ENCODE data around the gene TMEM9. TPM values are rescaled to one million over a fixed set of nuclear protein-coding genes. Genes with fewer than 3 reads are reported as not detected.

Gene TMEM9
- total and polyA plus RNA-seq, 9 of the 15 experiments (the other 6 are each of a cell fraction or from before 2014, with no cell fraction given), result 30.4 to 107 (median 67.6) TPM

GRCh38 chr1:201167041-201167991 lies 13.0 kb upstream of the TMEM9 start (continued):
- no peak for TF ChIP-seq CUX1 (CRISPR knock-in tag; IDR thresholded peaks at IDR 0.05)
- TF ChIP-seq DDX20 (tag; IDR thresholded peaks at IDR 0.05; ENCODE audit: low read depth), result 0 out of 2 replicates have a peak, but pooled peaks have one; percentile 30
- TF ChIP-seq ZNF217 (CRISPR knock-in tag; IDR thresholded peaks at IDR 0.05), result no peak
- no peak for TF ChIP-seq BHLHE40 (IDR thresholded peaks at IDR 0.05; ENCODE audit: low read length)
- TF ChIP-seq SFPQ (IDR thresholded peaks at IDR 0.05; ENCODE audit: low read depth, low read length), result no peak
- peak; percentile 47 for TF ChIP-seq MTA2 (IDR thresholded peaks at IDR 0.05; ENCODE audit: low read depth)
- TF ChIP-seq PREB (CRISPR knock-in tag; IDR thresholded peaks at IDR 0.05), result no peak
- 0 out of 2 replicates have a peak, but pooled peaks have one; percentile 45 for TF ChIP-seq SMAD4 (CRISPR knock-in tag; conservative IDR thresholded peaks at IDR 0.05)
- TF ChIP-seq ZNF445 (CRISPR knock-in tag; IDR thresholded peaks at IDR 0.05; ENCODE audit: low read depth), result no peak
- TF ChIP-seq ZBTB34 (CRISPR knock-in tag; IDR thresholded peaks at IDR 0.05), result no peak
- TF ChIP-seq ARID1B (IDR thresholded peaks at IDR 0.05), result peak; percentile 86
- no peak for TF ChIP-seq ARHGAP35 (IDR thresholded peaks at IDR 0.05; ENCODE audit: partially characterized antibody)
- no peak for TF ChIP-seq POLR2G (IDR thresholded peaks at IDR 0.05; ENCODE audit: low read depth, low read length)
- TF ChIP-seq CHD1 (IDR thresholded peaks at IDR 0.05; ENCODE audit: low read length), result no peak
- TF ChIP-seq ZBTB1 (CRISPR knock-in tag; IDR thresholded peaks at IDR 0.05; ENCODE audit: borderline replicate concordance, low read depth), result no peak
- no peak for TF ChIP-seq PML (IDR thresholded peaks at IDR 0.05; ENCODE audit: low read length)
- TF ChIP-seq RBM17 (IDR thresholded peaks at IDR 0.05; ENCODE audit: borderline replicate concordance, low read depth, low read length), result no peak

Data from K562 (cell line).